Panc1 (cell line): ENCODE data around the gene ESYT2.

Experiments
- SIN3A ChIP-seq: IDR thresholded peaks from 2 replicates; pipeline ENCODE4 v1.6.1; 2012; ENCODE audit warnings: low read depth, mild to moderate bottlenecking, low read length, moderate library complexity, borderline replicate concordance; ENCODE audit not compliant: insufficient read depth
- TCF7L2 ChIP-seq: IDR thresholded peaks from 2 replicates; pipeline ENCODE4 v1.6.1; 2011; ENCODE audit warnings: mild to moderate bottlenecking, low read depth, low read length, inconsistent platforms

DNA sequence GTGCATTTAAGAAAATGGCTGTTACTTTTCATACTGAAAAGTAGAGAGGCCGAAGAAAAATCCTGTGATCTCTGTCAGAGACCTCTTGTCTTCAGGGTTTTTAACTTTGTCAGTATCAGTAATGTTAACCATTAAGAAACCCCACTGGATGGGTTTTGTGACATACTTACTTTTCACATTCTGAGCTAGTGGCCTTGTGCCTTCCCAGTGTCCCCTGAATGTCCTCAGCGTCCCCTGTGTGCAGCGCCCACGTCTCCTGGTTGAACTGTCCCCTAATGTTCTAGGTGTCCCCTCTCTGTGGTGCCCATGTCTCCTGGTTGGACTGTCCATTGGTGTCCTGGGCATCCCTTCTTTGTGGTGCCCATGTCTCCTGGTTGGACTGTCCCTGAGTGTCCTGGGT lies 36.7 kb upstream of the ESYT2 start:
- TF ChIP-seq SIN3A: no peak
- TF ChIP-seq TCF7L2: no peak
